Endodermal cell (in vitro differentiated cells): ENCODE data around the gene GSG1L. TPM values are rescaled to one million over a fixed set of nuclear protein-coding genes. Genes with fewer than 3 reads are reported as not detected.

Source experiments
- DNase-seq: peaks from one replicate; pipeline ENCODE4 v3.0.0-alpha.2; 2017
- H3K27ac ChIP-seq: 2 replicates; pipeline ENCODE4 v1.5.1; 2013; ENCODE audit warnings: mild to moderate bottlenecking, low read depth, low read length, moderate library complexity
- H3K27me3 ChIP-seq: 2 replicates; pipeline ENCODE4 v1.6.1; 2013; ENCODE audit warnings: mild to moderate bottlenecking, low read length, moderate library complexity; ENCODE audit not compliant: insufficient read depth, control insufficient read depth, poor library complexity, severe bottlenecking
- H3K36me3 ChIP-seq: 2 replicates; pipeline ENCODE4 v1.7.0; 2013; ENCODE audit warnings: mild to moderate bottlenecking, low read length, moderate library complexity; ENCODE audit not compliant: control insufficient read depth, insufficient read depth
- H3K4me1 ChIP-seq: one replicate; pipeline ENCODE4 v1.7.0; 2013; ENCODE audit warnings: low read length; ENCODE audit not compliant: control insufficient read depth, insufficient read depth
- H3K4me3 ChIP-seq: 2 replicates; pipeline ENCODE4 v1.5.1; 2013; ENCODE audit warnings: mild to moderate bottlenecking, low read length, moderate library complexity
- H3K9ac ChIP-seq: 2 replicates; pipeline ENCODE4 v1.6.1; 2013; ENCODE audit warnings: mild to moderate bottlenecking, low read length, moderate library complexity; ENCODE audit not compliant: poor library complexity, severe bottlenecking; ENCODE audit errors: extremely low read depth
- H3K9me3 ChIP-seq: 2 replicates; pipeline ENCODE4 v1.6.1; 2013; ENCODE audit warnings: mild to moderate bottlenecking, low read length, moderate library complexity; ENCODE audit not compliant: control insufficient read depth
- H3K27ac Mint-ChIP-seq: 2 replicates; pipeline ENCODE4 v1.8.0; 2020; ENCODE audit warnings: mixed read lengths
- H3K27me3 Mint-ChIP-seq: 2 replicates; pipeline ENCODE4 v1.8.0; 2021; ENCODE audit warnings: mild to moderate bottlenecking, mixed read lengths; ENCODE audit not compliant: insufficient read depth
- H3K36me3 Mint-ChIP-seq: 2 replicates; pipeline ENCODE4 v1.8.0; 2020; ENCODE audit warnings: low read depth, mixed read lengths
- H3K4me1 Mint-ChIP-seq: 2 replicates; pipeline ENCODE4 v1.8.0; 2020; ENCODE audit warnings: mixed read lengths
- H3K4me3 Mint-ChIP-seq: 2 replicates; pipeline ENCODE4 v1.8.0; 2020; ENCODE audit warnings: mild to moderate bottlenecking, moderate library complexity, mixed read lengths
- H3K9me3 Mint-ChIP-seq: 2 replicates; pipeline ENCODE4 v1.8.0; 2020; ENCODE audit warnings: mild to moderate bottlenecking, mixed read lengths
- CTCF ChIP-seq: fragments of 200-600 bp; sonication (generic); conservative IDR thresholded peaks from 2 replicates; pipeline ENCODE4 v1.5.0; 2021; ENCODE audit warnings: antibody characterized with exemption, mild to moderate bottlenecking
- WGBS, 2 experiments: methylation state at CpG; one replicate each; pipeline versions ENCODE4 v1.1.5 to v1.1.7; 2013; ENCODE audit warnings: missing lambda C conversion rate in 2 of 2, mixed read lengths in 1 of 2; ENCODE audit not compliant: insufficient coverage in 1 of 2, insufficient read length in 1 of 2; 5-methylcytosine and 5-hydroxymethylcytosine counted together
- total RNA-seq, 2 donors: library from RNA; stranded (reverse); fragmentation: NEBNext Ultra II Directional in 1 of 2; extraction: Animal tissue kit (Norgen Biotek cat#: 25700) in 1 of 2; gene quantifications; 2 replicates in 1 of 2; 3 replicates in 1 of 2; pipeline ENCODE4 v1.2.1, GENCODE V29; 2021

The GSG1L gene
- total RNA-seq, 2 donors from 2014 or later = 0.24 TPM; not detected in 1

DNA sequence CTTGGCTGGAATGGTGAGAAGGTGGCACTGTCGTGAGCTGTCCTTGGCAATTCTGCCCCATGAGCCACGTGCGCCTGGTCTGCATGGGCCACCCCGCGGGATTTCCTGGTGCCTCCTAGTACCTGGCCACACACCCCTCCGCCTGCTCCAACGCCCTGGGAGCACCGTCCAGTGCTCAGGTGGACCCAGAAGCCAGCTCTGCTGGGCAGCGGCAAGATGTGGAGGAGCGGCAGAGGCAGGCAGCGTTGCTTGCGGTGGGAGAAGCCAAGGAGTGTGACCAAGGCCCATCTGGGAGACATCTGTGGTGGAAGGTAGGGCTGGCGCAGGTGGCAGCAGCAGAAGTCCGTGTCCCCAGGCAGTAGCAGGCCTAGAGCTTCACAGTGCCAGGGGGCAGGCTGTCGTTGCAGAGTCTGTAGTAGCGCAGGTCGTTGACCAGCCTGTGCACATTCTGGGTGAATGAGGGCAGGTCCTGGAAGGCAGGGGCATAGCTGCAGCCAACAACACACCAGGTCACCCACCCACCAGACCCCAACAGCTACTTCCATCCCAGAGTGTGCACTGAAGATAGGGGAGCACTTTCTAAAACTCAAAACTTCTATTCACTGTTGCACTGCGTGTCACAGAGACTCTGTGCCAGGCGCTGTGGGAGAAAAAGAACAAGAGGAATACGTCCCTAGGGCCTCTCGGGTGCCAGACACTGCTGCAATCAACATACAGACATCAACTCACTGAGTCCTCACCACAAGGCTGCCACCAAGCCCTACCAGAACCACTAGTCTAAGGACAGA lies 34.9 kb upstream of the GSG1L start:
- DNase-seq = no peak
- H3K4me1 ChIP-seq = no peaks in the 10 kb centered on the region
- H3K36me3 ChIP-seq = peaks cover 50% of the 10 kb centered on the region
- H3K4me3 ChIP-seq = no peak overlapping the region
- H3K9me3 ChIP-seq = no peaks in the 10 kb centered on the region
- H3K9ac ChIP-seq = no peak overlapping the region
- H3K4me1 Mint-ChIP-seq = peaks cover 10% of the 10 kb centered on the region
- H3K27me3 Mint-ChIP-seq = no peaks in the 10 kb centered on the region
- TF ChIP-seq CTCF = no peak
- no peak overlapping the region for H3K4me3 Mint-ChIP-seq
- H3K9me3 Mint-ChIP-seq = no peaks in the 10 kb centered on the region
- no peak overlapping the region for H3K27ac ChIP-seq
- peak overlapping the region; percentile 77 for H3K27ac Mint-ChIP-seq
- no peaks in the 10 kb centered on the region for H3K27me3 ChIP-seq
- WGBS, 2 experiments = 92 to 95% methylated on average over 12 to 21 of the region's 21 CpGs
- peaks cover 62% of the 10 kb centered on the region for H3K36me3 Mint-ChIP-seq

- no peak for DNase-seq
- 86 to 90% methylated on average over 12 to 17 of the region's 17 CpGs for WGBS, 2 experiments
- no peaks in the 10 kb centered on the region for H3K9me3 Mint-ChIP-seq
- no peak for TF ChIP-seq CTCF
- H3K9me3 ChIP-seq = no peaks in the 10 kb centered on the region
- peak overlapping the region; percentile 58 for H3K27ac Mint-ChIP-seq
- no peaks in the 10 kb centered on the region for H3K27me3 ChIP-seq
- no peaks in the 10 kb centered on the region for H3K4me1 ChIP-seq
- H3K9ac ChIP-seq = no peak overlapping the region
- H3K4me3 Mint-ChIP-seq = no peak overlapping the region
- H3K4me3 ChIP-seq = no peak overlapping the region
- no peak overlapping the region for H3K27ac ChIP-seq
- no peaks in the 10 kb centered on the region for H3K27me3 Mint-ChIP-seq
- peaks cover 17% of the 10 kb centered on the region for H3K4me1 Mint-ChIP-seq
- peaks cover 52% of the 10 kb centered on the region for H3K36me3 Mint-ChIP-seq
- H3K36me3 ChIP-seq = peaks cover 39% of the 10 kb centered on the region
Observed at GRCh38 chr16:28096983-28097899, 33.7 kb upstream of the GSG1L start.

- 82 to 83% methylated on average over 4 to 5 of the region's 5 CpGs for WGBS, 2 experiments
- no peak for DNase-seq
- no peak overlapping the region for H3K4me3 Mint-ChIP-seq
- peak overlapping the region; percentile 78 for H3K27ac Mint-ChIP-seq
- H3K4me1 Mint-ChIP-seq = peaks cover 9% of the 10 kb centered on the region
- H3K9me3 Mint-ChIP-seq = no peaks in the 10 kb centered on the region
- Histone ChIP-seq H3K9me3 (no peaks in the 10 kb centered on the region), H3K4me1 (no peaks in the 10 kb centered on the region), H3K36me3 (peaks cover 14% of the 10 kb centered on the region), H3K4me3 (no peak overlapping the region), H3K9ac (no peak overlapping the region), H3K27ac (no peak overlapping the region), H3K27me3 (no peaks in the 10 kb centered on the region)
- peaks cover 19% of the 10 kb centered on the region for H3K36me3 Mint-ChIP-seq
- H3K27me3 Mint-ChIP-seq = no peaks in the 10 kb centered on the region
- TF ChIP-seq CTCF = no peak
Observed at GRCh38 chr16:28093385-28093725, 29.8 kb upstream of the GSG1L start.
